HepG2 (cell line): Measurements from ENCODE around the gene KLB. TPM values are rescaled to one million over a fixed set of nuclear protein-coding genes. Genes with fewer than 3 reads are reported as not detected.

ENCODE experiments used
- AGO2 ChIP-seq: fragments of 200-400 bp; formaldehyde crosslinking; optimal IDR thresholded peaks from 2 replicates; pipeline ENCODE3; 2017; ENCODE audit warnings: mild to moderate bottlenecking, low read depth, low read length, moderate library complexity
- ARID2 ChIP-seq: sonication (generic); formaldehyde crosslinking; IDR thresholded peaks from 2 replicates; pipeline ENCODE4 v1.8.1; 2022; ENCODE audit warnings: mild to moderate bottlenecking, missing genetic modification reagents, borderline replicate concordance
- ARID5B ChIP-seq: IDR thresholded peaks from 2 replicates; pipeline ENCODE4 v1.4.0; 2020; ENCODE audit warnings: mild to moderate bottlenecking, missing genetic modification reagents
- BRD4 ChIP-seq: sonication (generic); formaldehyde crosslinking; IDR thresholded peaks from 2 replicates; pipeline ENCODE4 v1.4.0; 2020; ENCODE audit warnings: missing genetic modification reagents
- FOXA1 ChIP-seq, 2 experiments: fragments of 450-650 bp in 1 of 2; sonication (generic) in 1 of 2; formaldehyde crosslinking in 1 of 2; IDR thresholded peaks; 2 replicates each; pipeline versions ENCODE4 v1.4.0 to v1.6.1; 2016 to 2020; ENCODE audit warnings: missing genetic modification reagents in 1 of 2
- KLF16 ChIP-seq, 2 experiments: sonication (generic) in 1 of 2; formaldehyde crosslinking in 1 of 2; IDR thresholded peaks; 2 replicates each; pipeline versions ENCODE4 v1.6.1 to v1.8.0; 2016 to 2023; ENCODE audit warnings: missing genetic modification reagents in 2 of 2, missing compliant biosample characterization in 1 of 2
- PBX3 ChIP-seq: sonication (generic); formaldehyde crosslinking; IDR thresholded peaks from 2 replicates; pipeline ENCODE4 v1.8.1; 2023; ENCODE audit warnings: missing genetic modification reagents, inconsistent platforms, borderline replicate concordance
- PCBP2 ChIP-seq: fragments of 200-400 bp; formaldehyde crosslinking; optimal IDR thresholded peaks from 2 replicates; pipeline ENCODE3; 2018; ENCODE audit warnings: low read length, low read depth; ENCODE audit not compliant: poor library complexity, severe bottlenecking
- PRDM15 ChIP-seq: sonication (generic); formaldehyde crosslinking; IDR thresholded peaks from 2 replicates; pipeline ENCODE4 v1.4.0; 2020; ENCODE audit warnings: missing genetic modification reagents
- PREB ChIP-seq: sonication (generic); formaldehyde crosslinking; IDR thresholded peaks from 2 replicates; pipeline ENCODE4 v1.4.0; 2020; ENCODE audit warnings: missing genetic modification reagents
- RFX1 ChIP-seq: fragments of 450-650 bp; IDR thresholded peaks from 2 replicates; pipeline ENCODE4 v1.6.1; 2017
- RXRB ChIP-seq: IDR thresholded peaks from 2 replicates; pipeline ENCODE4 v1.6.1; 2016; ENCODE audit warnings: borderline replicate concordance, missing genetic modification reagents, missing compliant biosample characterization
- SNRNP70 ChIP-seq: fragments of 200-400 bp; formaldehyde crosslinking; IDR thresholded peaks from 2 replicates; pipeline ENCODE4 v1.6.1; 2017; ENCODE audit warnings: mild to moderate bottlenecking, low read depth, low read length, moderate library complexity
- ZMYM3 ChIP-seq: sonication (generic); formaldehyde crosslinking; IDR thresholded peaks from 2 replicates; pipeline ENCODE4 v1.5.1; 2020; ENCODE audit warnings: mild to moderate bottlenecking, missing genetic modification reagents
- ZNF761 ChIP-seq: sonication (generic); formaldehyde crosslinking; conservative IDR thresholded peaks from 2 replicates; pipeline ENCODE4 v1.4.0; 2020; ENCODE audit warnings: mild to moderate bottlenecking, missing genetic modification reagents
- ZNF816 ChIP-seq: sonication (generic); formaldehyde crosslinking; IDR thresholded peaks from 2 replicates; pipeline ENCODE4 v1.8.0; 2022; ENCODE audit warnings: missing genetic modification reagents, mild to moderate bottlenecking, borderline replicate concordance
- polyA plus RNA-seq, 8 experiments: library from polyadenylated mRNA; depleted of rRNA in 3 of 8; stranded (reverse) in 7 of 8; unstranded in 1 of 8; fragments of >200 nt; fragmentation: Illumina TruSeq in 4 of 8; extraction: Trizol in 4 of 8; gene quantifications; 2 replicates each; pipeline versions ENCODE4 v1.2.1 to v1.2.3, GENCODE V29; 2011 to 2016; ENCODE audit warnings: low read depth in 4 of 8, missing spikeins in 1 of 8, mixed read lengths in 1 of 8; ENCODE audit not compliant: insufficient read depth in 1 of 8
- total RNA-seq, 5 experiments: library from RNA; depleted of rRNA; stranded (reverse); fragments of >200 nt; fragmentation: Illumina TruSeq; extraction: Trizol; gene quantifications; 2 replicates each; pipeline ENCODE4 v1.2.3, GENCODE V29; 2016; ENCODE audit warnings: low read depth in 1 of 5

The KLB gene
- total and polyA plus RNA-seq, 2 of the 13 experiments (the other 11 are each of a cell fraction or from before 2014, with no cell fraction given): 25.3 to 82.0 TPM

- TF ChIP-seq PCBP2 (no peak), RXRB (CRISPR knock-in tag) (peak; percentile 80), AGO2 (no peak), RFX1 (no peak), ZNF816 (CRISPR knock-in tag) (peak; percentile 78; the same call in 1 of the 2 replicates), PBX3 (CRISPR knock-in tag) (no peak), SNRNP70 (no peak), ARID5B (CRISPR knock-in tag) (peak; percentile 94), PRDM15 (CRISPR knock-in tag) (no peak), FOXA1 (IDR thresholded peaks at IDR 0.05) (no peak), FOXA1 (CRISPR knock-in tag; IDR thresholded peaks at IDR 0.05) (peak; percentile 68), ZMYM3 (no peak), ARID2 (CRISPR knock-in tag) (no peak), PREB (CRISPR knock-in tag) (no peak), ZNF761 (no peak), BRD4 (CRISPR knock-in tag) (no peak), KLF16 (CRISPR knock-in tag; IDR thresholded peaks at IDR 0.05) (peak in 1 of 2 experiments; percentile 75; a peak in 1 of 4 replicates)
Observed at GRCh38 chr4:39375478-39375877, 31.3 kb upstream of the KLB start (continued).
